Ascending aorta (tissue), 2 donors: Measurements from ENCODE around the gene RSPH9. TPM values are rescaled to one million over a fixed set of nuclear protein-coding genes. Genes with fewer than 3 reads are reported as not detected.
"Not testable (repeated sequence)": the region's sequence is repeated elsewhere in the genome, so short reads cannot be mapped to it uniquely, and the experiment has no call there.

Experiments
- DNase-seq, 2 donors: peaks; one replicate each; pipeline ENCODE4 v3.0.0-alpha.2; 2019; ENCODE audit warnings: low spot score in 2 of 2
- H3K27ac ChIP-seq, 2 donors: fragments of 200-600 bp; sonication (generic); one replicate each; pipeline ENCODE4 v1.5.1; 2016 to 2017; ENCODE audit warnings: mild to moderate bottlenecking in 1 of 2
- H3K27me3 ChIP-seq: fragments of 200-600 bp; sonication (generic); one replicate; pipeline ENCODE4 v1.5.1; 2017
- H3K36me3 ChIP-seq, 2 donors: fragments of 200-600 bp; sonication (generic); one replicate each; pipeline ENCODE4 v1.5.1; 2016
- H3K4me1 ChIP-seq, 2 donors: fragments of 200-600 bp; sonication (generic); one replicate each; pipeline ENCODE4 v1.5.1; 2016 to 2017; ENCODE audit warnings: mild to moderate bottlenecking in 1 of 2
- H3K4me3 ChIP-seq, 2 donors: fragments of 200-600 bp; sonication (generic); one replicate each; pipeline ENCODE4 v1.5.1; 2016 to 2017; ENCODE audit warnings: mild to moderate bottlenecking in 1 of 2
- H3K9me3 ChIP-seq, 2 donors: fragments of 200-600 bp; sonication (generic); one replicate each; pipeline ENCODE4 v1.5.1; 2016
- intact Hi-C: fragments of 100-400 bp; cut with DNase I; formaldehyde crosslinking; loops from one replicate; pipeline ENCODE4 v1.15.1; 2023
- total RNA-seq: library from RNA; depleted of rRNA; stranded (reverse); fragments of >200 nt; gene quantifications from one replicate; pipeline ENCODE4 v1.1.0, GENCODE V29; 2016
- TF ChIP-seq, protein P1 (sequence below), 3 experiments: fragments of 200-600 bp in 2 of 3; fragments of 450-650 bp in 1 of 3; sonication (generic) in 2 of 3; IDR thresholded peaks; one replicate each; pipeline ENCODE4 v1.5.1; 2016 to 2019; ENCODE audit warnings: antibody characterized with exemption in 3 of 3, mild to moderate bottlenecking in 1 of 3, moderate library complexity in 1 of 3

Gene RSPH9
- total RNA-seq, 1 donor from 2014 or later, result not detected

DNA sequence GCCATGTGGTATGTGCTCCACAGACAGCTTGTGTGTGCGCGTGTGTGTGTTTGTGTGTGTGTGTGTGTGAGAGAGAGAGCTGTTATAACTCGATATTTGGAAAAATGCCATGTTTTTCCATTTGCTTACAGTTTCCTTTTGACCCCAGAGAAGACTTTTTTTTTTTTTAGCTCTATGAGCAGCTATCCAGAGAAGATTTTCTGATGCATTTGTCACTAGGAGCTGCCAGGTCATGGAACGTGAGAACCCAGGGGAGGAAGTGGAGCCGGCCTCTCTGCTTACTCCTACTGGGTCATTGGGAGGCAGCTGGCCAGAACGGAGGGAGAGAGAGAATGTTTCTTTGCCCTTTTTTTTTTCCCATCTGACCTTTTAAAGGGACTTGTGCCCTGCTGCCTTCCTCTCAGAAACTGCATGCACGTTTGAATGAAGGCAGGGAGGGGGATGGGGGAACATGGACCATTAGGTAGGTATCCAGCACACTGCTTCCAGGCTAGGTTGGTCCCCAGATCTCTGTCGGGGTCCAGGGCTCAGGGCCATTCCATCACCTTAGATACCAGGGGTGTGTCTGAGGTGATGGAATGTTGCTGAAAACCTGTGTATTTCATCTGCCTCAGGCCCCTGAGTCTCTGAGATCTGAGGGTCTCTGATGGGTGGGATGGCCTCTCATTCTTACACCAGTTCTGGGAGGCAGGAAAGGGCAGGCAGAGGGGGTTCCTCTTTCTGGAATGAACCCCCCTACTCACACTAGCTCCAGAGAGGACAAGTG lies 53.9 kb downstream of the RSPH9 start:
- H3K4me1 ChIP-seq, result peaks cover 0 to 14% of the 10 kb centered on the region in 2 donors
- H3K36me3 ChIP-seq, result no peaks in the 10 kb centered on the region
- H3K27ac ChIP-seq, result no peak overlapping the region
- intact Hi-C loops, result no loop called here
- H3K27me3 ChIP-seq, result no peaks in the 10 kb centered on the region
- TF ChIP-seq, protein P1, sequence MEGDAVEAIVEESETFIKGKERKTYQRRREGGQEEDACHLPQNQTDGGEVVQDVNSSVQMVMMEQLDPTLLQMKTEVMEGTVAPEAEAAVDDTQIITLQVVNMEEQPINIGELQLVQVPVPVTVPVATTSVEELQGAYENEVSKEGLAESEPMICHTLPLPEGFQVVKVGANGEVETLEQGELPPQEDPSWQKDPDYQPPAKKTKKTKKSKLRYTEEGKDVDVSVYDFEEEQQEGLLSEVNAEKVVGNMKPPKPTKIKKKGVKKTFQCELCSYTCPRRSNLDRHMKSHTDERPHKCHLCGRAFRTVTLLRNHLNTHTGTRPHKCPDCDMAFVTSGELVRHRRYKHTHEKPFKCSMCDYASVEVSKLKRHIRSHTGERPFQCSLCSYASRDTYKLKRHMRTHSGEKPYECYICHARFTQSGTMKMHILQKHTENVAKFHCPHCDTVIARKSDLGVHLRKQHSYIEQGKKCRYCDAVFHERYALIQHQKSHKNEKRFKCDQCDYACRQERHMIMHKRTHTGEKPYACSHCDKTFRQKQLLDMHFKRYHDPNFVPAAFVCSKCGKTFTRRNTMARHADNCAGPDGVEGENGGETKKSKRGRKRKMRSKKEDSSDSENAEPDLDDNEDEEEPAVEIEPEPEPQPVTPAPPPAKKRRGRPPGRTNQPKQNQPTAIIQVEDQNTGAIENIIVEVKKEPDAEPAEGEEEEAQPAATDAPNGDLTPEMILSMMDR (IDR thresholded peaks at IDR 0.05), result no peak
- no peaks in the 10 kb centered on the region for H3K9me3 ChIP-seq
- peak in 1 of 2 donors; percentile 69 for DNase-seq
- H3K4me3 ChIP-seq, result no peak overlapping the region

DNA sequence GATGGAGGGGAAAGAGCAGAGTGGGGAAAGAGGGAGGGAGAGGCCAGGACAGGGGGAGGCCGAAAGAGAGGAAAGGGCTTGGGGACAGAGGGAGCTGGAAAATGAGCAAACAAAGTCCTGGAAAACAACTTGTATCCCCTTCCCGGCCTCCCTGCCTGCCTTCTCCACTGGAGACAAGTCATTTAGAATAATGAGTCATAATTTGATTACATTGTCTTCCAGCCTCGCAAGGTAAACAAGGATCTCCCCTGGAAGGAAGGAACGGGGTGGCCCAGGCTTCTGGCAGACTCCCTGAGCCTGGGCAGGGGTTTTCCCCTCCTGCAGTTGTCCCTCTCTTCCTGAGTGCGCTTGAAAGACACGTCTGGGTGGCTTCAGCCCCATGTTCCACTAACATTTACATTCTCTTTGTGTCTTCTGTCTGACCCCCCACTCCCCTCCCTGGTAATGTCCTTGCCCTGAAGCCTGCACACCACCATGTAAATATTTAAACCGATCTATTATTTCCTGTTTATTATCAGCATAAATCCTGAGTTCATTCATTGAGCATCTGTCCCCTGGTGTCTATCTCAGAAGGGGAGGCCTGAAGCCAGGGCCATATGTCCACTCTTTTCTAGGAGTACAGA lies 54.8 kb downstream of the RSPH9 start:
- Histone ChIP-seq H3K36me3 (no peaks in the 10 kb centered on the region), H3K27ac (no peak overlapping the region), H3K27me3 (no peaks in the 10 kb centered on the region), H3K4me1 (peaks cover 0 to 14% of the 10 kb centered on the region in 2 donors), H3K9me3 (no peaks in the 10 kb centered on the region), H3K4me3 (no peak overlapping the region)
- TF ChIP-seq, protein P1 (IDR thresholded peaks at IDR 0.05), result no peak
- DNase-seq, result no peak
- intact Hi-C loops, result loop anchor here (5.0 kb wide), 2 partner anchors 72 to 73 kb away; partner anchors contain the start of genes GTPBP2 and VEGFA

DNA sequence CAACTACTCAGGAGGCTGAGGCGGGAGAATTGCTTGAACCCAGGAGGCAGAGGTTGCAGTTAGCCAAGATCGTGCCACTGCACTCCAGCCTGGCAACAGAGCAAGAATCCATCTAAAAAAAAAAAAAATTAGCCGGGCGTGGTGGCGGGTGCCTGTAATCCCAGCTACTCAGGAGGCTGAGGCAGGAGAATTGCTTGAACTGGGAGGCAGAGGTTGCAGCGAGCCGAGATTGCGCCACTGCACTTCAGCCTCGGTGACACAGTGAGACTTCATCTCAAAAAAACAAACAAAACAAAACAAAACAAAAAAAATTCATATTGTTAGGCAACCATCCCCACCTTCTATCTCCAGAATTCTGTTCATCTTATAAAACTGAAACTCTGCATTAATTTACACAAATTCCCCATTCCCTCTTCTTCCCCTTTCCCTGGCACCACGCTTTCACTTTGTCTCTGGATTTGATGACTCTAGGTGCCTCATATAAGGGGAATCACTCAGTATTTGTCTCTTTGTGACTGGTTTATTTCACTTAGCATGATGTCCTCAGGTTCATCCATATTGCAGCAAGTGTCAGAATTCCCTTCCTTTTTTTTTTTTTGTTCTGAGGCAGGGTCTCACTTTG lies 56.2 kb downstream of the RSPH9 start:
- not testable (repeated sequence) for H3K4me3 ChIP-seq, H3K27me3 ChIP-seq, DNase-seq, H3K27ac ChIP-seq, H3K36me3 ChIP-seq, H3K9me3 ChIP-seq
- intact Hi-C loops, result loop anchor here (5.0 kb wide), 2 partner anchors 71 to 74 kb away; partner anchors contain the start of genes GTPBP2 and VEGFA
- peaks cover 2 to 15% of the 10 kb centered on the region in 2 donors for H3K4me1 ChIP-seq

DNA sequence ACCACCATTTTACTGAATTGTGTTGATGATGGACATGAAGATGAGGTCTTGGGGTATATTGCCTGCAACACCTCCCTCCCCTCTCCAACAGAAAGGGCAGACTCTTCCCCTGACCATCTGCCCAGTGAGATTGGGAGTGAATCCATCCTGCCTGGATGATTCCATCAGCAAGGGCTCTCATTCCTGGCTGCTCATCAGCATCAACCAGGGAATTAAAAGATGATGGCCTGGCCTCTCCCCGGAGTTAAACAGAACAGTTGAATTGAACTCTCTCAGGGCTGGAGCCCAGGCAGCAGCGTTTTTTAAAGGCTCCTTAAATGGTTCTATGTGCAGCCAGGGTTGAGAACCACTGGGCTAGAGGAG lies 57.3 kb downstream of the RSPH9 start:
- TF ChIP-seq, protein P1 (IDR thresholded peaks at IDR 0.05), result no peak
- Histone ChIP-seq H3K27me3 (no peaks in the 10 kb centered on the region), H3K27ac (peak overlapping the region; percentile 78 to 85), H3K4me1 (peaks cover 5 to 19% of the 10 kb centered on the region in 2 donors), H3K9me3 (no peaks in the 10 kb centered on the region), H3K36me3 (no peaks in the 10 kb centered on the region), H3K4me3 (no peak overlapping the region)
- no peak for DNase-seq
- intact Hi-C loops, result loop anchor here (1.0 to 5.0 kb wide), 3 partner anchors 15 to 75 kb away; partner anchors contain the start of genes GTPBP2, MRPS18A and VEGFA

DNA sequence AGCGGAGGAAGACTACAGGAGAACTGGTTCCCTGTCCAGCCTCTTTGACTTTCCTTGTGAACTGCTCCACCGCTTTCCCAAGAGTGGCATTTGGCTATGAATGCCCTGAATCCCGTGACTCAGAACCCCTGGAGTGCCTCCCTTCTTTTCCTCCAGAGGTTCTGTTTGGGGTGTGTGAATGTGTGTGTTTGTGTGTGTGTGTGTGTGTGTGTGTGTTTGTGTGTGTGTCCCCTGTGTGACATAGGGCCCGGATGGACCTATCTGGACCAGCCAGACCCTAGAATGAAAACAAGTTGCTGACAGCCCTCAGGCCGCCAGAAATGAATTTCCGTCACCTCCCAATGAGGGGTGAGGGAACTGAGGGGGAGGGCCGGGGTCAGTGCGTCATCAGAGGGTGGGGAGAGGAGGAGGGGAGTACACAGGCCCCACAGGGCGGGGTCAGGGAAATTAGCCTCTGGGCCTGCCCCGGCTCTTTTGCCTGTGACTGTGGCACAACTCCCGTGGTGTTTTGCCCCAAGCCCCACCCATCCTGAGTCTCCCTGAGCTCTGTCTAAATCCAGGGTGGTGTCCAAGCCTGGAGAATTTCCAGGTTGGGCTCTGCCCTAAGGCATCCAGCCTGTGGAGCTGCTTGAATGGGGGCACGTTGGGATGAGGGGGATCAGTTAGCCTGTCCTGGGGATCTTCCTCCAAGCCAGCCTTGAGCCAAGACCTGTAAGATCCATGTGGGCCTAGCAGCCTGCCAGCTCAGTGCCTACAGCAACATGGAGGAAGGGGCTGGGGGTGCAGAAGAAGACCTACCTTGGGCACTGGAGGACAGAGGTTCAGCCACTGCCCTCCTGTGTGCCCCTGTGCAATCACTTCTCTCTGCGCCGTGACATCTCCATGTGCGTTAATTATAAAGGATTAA lies 58.0 kb downstream of the RSPH9 start:
- no peaks in the 10 kb centered on the region for H3K27me3 ChIP-seq
- H3K9me3 ChIP-seq, result no peaks in the 10 kb centered on the region
- TF ChIP-seq, protein P1 (IDR thresholded peaks at IDR 0.05), result no peak
- H3K36me3 ChIP-seq, result no peaks in the 10 kb centered on the region
- no peak overlapping the region for H3K4me3 ChIP-seq
- peak overlapping the region; percentile 78 to 85 for H3K27ac ChIP-seq
- intact Hi-C loops, result loop anchor here (1.0 to 5.0 kb wide), 3 partner anchors 15 to 75 kb away; partner anchors contain the start of genes GTPBP2, MRPS18A and VEGFA
- H3K4me1 ChIP-seq, result peaks cover 5 to 19% of the 10 kb centered on the region in 2 donors
- DNase-seq, result peak; percentile 80 to 96
